HEK293T (cell line): Measurements from ENCODE around the gene EIF2AK3.

ENCODE experiments used
- FOXK2 ChIP-seq: fragments of 450-650 bp; IDR thresholded peaks from 2 replicates; pipeline ENCODE4 v1.6.1; 2016; ENCODE audit warnings: mild to moderate bottlenecking
- HDGF ChIP-seq: fragments of 450-650 bp; IDR thresholded peaks from 2 replicates; pipeline ENCODE4 v1.6.1; 2017; ENCODE audit warnings: antibody characterized with exemption, borderline replicate concordance
- NFRKB ChIP-seq: fragments of 450-650 bp; IDR thresholded peaks from 2 replicates; pipeline ENCODE4 v1.6.1; 2016; ENCODE audit warnings: mild to moderate bottlenecking, moderate library complexity
- SP1 ChIP-seq: fragments of 450-650 bp; IDR thresholded peaks from 2 replicates; pipeline ENCODE4 v1.6.1; 2017

DNA sequence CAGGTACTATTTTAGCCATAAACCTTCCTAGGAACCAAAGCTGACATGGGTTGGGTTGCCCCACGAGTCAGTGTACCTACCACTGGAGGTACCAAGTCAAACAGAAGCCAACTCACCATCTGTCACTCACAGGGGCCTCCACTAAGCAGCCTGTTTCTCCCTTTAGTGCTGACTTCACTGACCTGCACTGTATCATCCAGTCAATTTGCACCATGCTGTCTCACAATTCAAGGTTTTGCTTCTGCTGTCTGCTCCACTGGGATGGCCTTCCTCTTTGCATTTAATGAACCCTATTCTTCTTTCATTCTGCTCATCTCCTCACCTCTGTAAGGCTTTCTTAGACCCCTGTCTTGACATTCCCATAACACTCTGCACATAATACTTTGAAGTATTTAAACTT is 47.2 kb downstream of the EIF2AK3 start:
- TF ChIP-seq FOXK2 (no peak), SP1 (no peak), HDGF (no peak), NFRKB (no peak)
